NB4 (cell line): ENCODE measurements around the gene ADAM10.

Source experiments
- CTCF ChIP-seq: IDR thresholded peaks from one replicate; pipeline ENCODE4 v1.5.1; 2012; ENCODE audit warnings: low read depth, low read length
- MAX ChIP-seq: IDR thresholded peaks from 2 replicates; pipeline ENCODE4 v1.6.1; 2011; ENCODE audit warnings: low read depth, low read length
- MYC ChIP-seq: IDR thresholded peaks from 2 replicates; pipeline ENCODE4 v1.6.1; 2011; ENCODE audit warnings: low read depth, low read length
- POLR2A ChIP-seq: IDR thresholded peaks from 2 replicates; pipeline ENCODE4 v1.6.1; 2011; ENCODE audit warnings: mild to moderate bottlenecking; ENCODE audit not compliant: insufficient read length; ENCODE audit errors: extremely low read depth

GRCh38 chr15:58682234-58682633 lies 67.3 kb downstream of the ADAM10 start:
- TF ChIP-seq CTCF (no peak), POLR2A (no peak), MAX (no peak), MYC (no peak)
